Activated effector memory CD4-positive, alpha-beta T cell treated with Interleukin-2 at 50 U/mL for 16 hours (primary cell): ENCODE results near the gene SOS1.
A peak's percentile ranks its signal among the peaks of the same experiment; 100 is the strongest.
"Not testable (repeated sequence)": the region's sequence is repeated elsewhere in the genome, so short reads cannot be mapped to it uniquely, and the experiment has no call there.

ENCODE experiments used
- DNase-seq: peaks from one replicate; pipeline ENCODE4 v3.0.0-alpha.2; 2020

Gene SOS1

DNA sequence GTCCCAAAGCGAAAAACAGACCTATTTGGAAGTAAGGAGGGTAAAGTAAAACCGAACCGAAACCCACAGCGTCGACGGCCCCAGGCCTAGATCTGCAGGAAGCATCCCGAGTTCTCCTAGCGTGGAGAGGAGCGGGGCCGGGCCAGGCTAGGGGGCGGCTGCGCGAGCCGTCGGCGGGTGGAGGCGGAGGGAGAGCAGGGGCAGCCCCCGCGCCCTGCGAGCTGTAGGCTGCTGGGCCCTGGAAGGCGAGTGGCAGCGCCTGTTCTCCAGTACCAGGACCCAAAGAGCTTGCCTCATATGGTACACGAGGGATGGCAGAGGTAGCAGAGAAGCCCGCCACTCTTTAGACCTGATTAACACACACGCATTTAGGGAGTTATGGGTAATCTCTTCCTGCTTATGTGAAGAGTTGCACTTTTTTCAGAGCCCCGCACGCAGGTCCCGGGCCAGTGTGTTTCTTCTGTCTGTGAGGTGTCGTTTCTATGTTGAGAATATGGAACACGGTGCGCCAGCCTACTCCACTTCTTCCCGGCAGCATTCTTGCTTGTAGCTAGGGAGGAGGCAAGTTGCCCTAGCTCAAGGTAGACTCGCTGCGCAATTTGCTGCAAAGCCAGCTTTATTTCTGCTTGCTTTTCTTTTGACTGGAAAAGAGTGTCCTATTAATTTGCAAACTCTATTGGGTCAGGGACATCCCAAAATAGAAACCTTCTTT, 160.1 kb downstream of the SOS1 start:
- DNase-seq = no peak

DNA sequence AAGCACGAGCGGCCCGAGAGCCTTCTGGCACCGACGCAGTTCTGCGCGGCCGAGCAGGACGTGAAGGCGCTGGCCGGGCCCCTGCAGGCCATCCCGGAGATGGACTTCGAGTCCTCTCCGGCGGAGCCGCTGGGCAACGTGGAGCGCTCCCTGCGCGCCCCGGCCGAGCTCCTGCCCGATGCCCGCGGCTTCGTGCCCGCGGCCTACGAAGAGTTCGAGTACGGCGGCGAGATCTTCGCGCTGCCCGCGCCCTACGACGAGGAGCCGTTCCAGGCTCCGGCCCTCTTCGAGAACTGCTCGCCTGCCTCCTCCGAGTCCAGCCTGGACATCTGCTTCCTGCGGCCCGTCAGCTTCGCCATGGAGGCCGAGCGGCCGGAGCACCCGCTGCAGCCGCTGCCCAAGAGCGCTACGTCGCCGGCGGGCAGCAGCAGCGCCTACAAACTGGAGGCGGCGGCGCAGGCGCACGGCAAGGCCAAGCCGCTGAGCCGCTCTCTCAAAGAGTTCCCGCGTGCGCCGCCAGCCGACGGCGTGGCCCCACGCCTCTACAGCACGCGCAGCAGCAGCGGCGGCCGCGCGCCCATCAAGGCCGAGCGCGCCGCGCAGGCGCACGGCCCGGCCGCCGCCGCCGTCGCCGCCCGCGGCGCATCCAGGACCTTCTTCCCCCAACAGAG, 160.8 kb downstream of the SOS1 start:
- peak; percentile 54 for DNase-seq

DNA sequence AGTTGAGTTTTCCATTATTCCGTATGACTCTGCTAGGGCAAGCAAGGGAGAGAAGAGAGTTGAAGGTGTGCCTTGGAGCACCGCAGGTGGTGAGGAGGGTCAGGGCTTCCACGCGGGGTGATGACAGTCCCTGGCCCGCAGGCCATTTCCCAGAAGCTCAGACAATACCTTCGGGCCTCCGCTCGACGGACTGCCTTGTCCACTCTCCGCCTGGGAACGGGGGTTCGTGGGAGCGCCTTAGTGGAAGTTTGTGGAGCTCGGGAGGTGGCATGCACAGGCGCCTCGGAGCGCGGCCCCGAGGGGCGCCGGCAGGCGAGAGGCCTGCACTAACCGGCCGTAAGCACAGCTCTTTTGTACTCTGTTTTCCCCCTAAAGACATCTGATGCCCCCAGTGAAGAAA, 161.4 kb downstream of the SOS1 start:
- DNase-seq = no peak

DNA sequence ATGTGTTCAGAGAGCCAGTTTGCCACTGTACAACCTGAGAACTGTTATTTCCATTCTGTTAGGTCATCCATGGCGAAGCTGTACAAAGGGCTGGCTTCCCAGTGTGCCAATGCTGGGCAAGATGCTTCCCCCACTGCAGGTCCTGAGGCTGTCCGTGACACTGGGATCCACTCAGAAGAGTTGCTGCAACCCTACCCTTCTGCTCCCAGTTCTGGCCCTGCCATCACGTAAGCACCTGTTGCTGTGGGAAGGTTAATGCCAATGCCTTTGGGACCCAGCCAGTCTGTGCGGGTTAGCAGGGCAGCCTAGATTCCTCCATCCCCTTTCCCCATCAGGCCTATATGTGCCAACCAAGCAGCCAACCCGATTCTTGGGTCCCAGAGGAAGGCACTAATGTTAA, 162.9 kb downstream of the SOS1 start:
- DNase-seq = no peak

DNA sequence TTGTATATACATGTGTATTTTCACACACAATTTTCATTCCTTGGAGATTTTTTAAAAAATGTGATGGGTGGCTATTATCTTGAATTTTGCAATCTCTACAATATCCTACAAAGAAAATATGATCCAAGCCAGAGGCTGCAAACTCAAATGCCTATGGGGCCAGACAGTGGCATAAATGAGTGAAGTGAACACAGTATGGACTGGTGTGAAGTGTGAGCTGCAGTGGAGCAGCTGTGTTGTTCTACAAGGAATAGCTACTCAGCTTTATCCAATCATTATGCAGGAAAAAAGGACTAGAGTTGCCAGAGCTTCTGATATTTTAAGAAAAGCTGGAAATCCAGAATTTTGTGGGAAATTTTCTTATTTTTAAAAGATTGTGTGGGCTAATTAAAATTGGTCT, 169.1 kb downstream of the SOS1 start:
- DNase-seq = no peak

DNA sequence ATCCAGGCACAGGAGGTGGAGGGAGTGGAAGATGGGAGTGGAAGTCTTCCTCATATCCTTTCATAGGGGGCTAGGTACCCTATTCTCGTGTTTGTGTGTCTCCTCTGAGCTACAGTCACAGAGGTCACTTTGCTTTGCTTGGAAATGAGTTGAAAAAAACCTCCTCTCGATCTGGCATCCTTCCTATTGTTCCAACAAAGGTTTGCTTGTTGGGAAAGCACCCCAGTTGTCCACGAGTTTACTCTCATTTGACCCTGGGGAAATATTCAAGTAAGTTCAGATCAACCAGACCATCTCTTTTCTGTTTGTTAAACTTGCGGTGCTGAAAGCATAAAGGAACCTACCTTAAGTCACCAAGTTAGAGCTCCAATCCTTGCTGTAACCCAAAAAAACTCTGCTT, 171.9 kb downstream of the SOS1 start:
- DNase-seq = no peak

DNA sequence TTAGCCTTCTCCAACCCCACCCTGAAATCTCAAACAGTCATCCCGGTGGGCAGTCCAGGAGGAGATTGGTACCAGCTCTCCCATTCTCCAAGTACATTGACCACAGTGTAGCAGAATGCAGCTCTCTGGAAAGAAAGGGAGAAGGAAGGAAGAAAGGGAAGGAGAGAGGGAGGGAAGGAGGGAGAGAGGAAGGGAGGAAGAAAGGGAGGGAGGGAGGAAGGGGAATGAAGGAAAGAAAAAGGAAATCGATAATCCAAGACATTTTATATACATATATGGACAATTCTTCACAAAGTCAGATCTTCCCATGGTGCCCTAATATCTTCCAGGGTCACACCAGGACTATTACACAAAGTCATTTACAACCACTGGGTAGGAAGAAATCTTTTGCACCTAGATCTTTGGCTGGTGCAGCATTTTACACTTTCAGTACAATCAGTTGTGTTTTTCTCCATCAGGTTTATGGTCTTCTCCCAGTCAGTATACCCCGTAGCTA, 172.4 kb downstream of the SOS1 start:
- no peak for DNase-seq

DNA sequence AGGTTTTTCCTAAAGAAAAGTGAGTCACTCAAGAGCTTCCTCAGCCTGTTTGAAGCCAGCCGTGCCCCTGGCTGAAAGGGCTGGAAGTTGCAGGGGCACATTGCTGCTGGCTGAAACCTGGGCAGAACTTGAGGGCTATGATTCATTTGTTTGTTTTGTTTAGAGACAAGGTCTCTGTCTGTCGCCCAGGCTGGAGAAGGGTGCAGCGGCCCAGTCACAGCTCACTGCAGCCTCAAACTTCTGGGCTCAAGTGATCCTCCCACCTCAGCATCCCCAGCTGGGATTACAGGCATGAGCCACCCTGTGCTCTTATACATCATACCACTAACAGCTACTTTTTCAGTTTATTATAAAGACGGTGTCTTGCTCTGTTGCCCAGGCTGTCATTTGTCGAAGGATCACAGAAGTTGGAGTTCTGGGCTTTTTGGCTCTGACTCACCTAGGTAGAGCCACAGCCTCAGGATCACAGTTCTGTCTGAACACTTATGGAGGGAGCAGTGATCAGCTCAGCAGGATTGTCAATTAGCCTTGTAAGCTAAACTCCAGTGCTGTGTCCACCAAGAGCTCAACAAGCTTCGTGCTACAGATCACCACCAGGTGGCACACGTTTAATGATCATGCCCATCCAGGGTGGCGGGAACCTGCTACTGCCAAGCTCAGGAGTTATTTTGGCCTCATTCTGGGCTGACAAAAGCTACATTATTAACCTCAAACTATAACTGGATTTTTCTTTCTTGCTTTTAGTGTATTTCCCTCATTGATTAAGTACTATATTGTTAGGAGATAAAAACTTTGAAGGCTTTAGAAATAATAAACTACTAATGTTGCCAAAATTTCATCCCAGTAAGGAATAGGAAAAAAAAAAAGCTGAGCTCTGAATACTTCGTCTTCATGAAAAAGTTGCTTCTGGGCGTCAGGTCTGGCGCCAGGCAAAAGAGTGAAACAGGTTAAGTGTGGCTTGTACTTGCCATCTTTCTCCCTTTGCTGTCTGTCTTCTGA, 173.3 kb downstream of the SOS1 start:
- DNase-seq = peak; percentile 47

DNA sequence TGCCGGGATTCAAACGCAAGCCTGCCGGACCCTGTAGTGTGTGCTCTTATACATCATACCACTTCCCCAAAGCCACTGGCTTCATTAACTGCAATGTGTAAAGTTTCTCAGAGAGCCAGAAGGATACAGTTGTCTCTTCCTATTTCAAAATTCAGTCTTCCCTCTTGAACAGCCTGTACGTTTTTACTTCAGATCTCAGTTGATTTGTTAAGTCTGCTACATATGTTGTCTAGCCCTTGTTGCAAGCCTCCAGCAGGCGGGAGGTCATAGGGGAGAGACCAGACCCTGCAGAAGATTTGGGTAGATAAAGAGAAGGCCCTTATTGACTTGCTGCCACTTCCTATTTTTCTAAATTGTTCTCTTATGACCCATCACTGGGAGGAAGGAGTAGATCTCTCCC, 174.9 kb downstream of the SOS1 start:
- no peak for DNase-seq

DNA sequence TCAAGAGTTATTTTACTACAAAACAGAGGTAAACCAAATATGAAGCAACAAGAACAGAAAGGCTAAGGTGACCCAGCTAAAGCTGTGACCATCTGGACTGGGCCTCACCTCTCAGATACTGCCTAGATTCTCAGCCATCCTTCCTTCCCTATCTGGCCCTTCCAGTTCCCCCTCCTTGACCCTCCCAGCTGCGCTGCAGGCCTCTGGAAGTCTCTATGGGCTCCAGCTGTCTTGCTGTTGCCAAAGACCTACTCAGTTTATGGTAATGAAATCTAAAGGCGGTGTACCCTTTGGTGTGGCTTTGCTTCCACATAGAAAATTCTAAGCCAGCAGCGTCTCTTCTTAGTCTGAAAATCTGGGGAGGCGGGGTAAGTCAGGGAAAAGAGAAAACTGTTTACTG, 175.5 kb downstream of the SOS1 start:
- no peak for DNase-seq

DNA sequence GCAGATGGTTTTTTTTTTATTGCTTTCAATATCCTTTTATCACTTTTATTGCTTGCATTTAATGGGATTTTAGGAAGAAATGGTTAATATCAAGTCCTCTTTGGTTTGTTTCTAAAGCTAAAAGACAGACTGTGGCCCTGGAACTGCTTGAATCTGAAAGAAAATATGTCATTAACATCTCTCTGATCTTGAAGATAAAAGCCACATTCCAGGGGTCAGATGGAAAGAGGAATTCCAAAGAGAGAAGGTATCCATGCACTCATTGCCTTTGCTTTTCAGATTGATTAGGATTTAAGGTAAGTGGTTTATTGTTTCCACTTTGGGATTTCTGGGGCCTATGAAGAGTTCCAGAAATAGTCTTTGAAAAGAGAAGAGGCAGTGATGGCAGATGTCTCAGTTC, 177.1 kb downstream of the SOS1 start:
- no peak for DNase-seq

DNA sequence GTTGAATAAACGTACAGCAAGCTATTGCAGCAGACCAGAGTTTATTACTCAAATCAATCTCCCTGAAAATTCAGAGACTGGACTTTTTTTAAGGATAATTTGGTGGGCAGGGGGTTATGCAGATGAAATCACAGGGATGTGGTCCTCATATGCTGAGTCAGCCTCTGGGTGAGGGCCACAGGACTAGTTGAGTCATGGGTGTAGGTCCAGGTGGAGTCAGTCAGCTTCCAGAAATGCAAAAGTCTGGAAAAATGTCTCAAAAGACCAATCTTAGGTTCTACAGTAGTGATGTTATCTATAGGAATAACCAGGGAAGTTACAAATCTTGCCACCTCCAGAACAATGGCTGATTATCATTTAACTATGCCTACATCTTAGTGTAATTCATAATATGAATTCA, 180.1 kb downstream of the SOS1 start:
- no peak for DNase-seq

DNA sequence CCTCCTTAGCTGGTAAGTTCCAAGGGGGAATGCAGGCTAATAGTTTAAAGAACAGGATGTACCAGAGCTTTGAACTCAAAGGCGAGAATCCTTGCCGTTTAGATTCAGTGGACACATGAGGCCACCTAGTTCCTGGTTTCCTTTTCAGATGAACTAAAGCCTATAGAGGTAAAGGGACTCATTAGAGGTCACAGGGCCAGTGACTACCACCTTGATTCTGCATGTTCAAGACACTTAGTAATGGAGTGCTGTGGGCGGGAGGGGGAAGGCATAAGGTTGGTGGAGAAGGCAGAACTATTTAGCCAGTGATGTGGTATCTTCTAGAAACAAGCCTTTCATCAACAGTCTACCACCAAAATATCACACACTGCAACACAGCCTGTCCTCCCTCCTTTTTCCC, 183.3 kb downstream of the SOS1 start:
- DNase-seq = no peak

DNA sequence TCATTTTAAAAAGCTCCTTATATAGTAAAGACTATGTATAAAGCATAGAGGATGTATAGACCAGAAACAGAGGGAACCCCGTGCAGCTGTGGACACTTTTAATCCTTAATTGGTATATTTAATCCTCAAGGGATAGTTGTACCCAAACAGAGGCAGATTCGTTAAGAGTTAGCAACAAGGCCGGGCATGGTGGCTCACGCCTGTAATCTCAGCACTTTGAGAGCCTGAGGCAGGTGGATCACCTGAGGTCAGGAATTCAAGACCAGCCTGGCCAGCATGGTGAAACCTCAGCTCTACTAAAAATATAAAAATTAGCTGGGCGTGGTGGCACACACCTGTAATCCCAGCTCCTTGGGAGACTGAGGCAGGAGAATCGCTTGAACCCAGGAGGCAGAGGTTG, 184.3 kb downstream of the SOS1 start:
- not testable (repeated sequence) for DNase-seq

DNA sequence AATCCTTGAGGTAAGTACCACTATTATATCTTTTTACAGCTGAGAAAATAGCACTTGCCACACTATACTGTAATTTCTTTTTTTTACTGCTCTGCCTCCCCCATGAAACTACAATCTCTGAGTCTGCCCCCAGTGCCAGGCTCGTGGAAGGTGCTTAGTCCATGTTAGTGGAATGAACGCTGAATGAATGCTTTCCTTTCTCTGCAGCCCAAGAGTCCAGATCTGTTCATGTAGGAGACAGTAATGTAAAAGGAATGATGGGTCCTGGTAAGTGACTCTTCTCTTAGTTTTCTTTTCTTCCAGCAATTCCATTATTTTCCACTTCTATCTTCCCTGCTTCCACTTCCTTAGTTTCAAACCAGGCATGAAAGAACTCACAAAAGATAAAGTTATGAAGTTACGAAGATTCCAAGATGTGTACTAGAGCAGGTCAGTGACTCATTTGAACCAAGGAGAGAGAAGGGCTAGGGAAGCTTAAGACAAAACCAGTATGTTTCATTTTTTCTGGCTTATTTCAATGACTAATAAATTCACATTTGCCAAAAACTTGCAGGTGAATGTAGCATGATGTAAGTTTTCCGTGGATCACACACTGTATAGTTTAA, 185.2 kb downstream of the SOS1 start:
- DNase-seq = no peak

DNA sequence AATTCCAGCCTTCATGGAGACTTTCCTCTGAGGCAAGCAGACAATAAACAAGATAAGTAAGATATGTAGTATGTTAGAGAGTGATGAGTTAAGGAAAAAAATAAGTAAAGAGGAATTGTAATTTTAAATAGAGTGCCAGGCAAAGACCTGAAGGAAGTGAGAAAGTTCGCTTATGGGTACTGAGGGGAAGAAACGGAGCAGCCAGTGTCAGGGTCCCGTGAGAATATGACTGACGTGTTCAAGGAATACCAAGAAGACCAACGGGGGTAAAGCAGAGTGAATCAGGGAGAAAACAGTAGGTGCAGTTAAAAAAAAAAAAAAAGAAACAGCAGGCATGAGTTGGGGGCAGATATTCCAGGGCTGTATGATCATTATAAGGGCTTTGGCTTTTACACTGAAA, 186.1 kb downstream of the SOS1 start:
- DNase-seq = no peak

DNA sequence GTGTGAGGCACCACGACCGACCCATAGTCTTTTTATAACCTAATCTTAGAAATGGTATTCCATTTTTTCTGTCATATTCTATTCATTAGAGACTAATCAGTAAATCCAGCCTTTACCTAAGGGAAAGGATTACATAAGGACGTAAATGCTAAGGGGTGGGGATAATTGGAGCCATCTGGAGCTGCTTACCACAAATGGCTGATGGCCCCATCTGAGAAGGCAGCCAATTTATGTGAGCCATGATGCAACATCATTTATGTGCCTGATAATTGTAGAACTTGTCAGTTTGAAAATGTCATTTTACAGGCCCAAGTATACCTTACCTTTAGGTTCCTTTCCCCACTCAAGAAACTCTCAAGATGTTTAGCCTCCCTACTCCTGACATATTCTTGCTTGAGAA, 187.2 kb downstream of the SOS1 start:
- DNase-seq = no peak

DNA sequence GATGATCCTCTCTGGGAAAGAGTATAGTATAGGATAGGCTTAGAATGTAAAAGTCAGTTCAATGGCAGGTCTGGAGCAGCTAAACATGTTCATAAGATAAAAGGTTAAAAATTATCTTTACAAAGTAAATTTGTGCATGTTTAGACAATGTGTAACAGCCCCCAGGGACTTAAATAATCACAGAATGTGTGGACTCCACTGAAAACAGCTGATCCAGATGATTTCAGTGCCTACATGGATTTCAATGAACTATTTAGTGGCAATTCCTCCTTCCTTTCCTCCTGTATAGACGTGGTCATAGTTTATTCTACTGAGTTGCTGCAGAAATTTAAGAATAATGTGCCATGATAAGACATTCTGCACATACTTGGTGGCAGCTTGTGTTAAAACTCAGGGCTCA, 188.3 kb downstream of the SOS1 start:
- DNase-seq = no peak
